IMR-90 (cell line): ENCODE data around the gene RPL31. TPM values are rescaled to one million over a fixed set of nuclear protein-coding genes. Genes with fewer than 3 reads are reported as not detected.
A peak's percentile ranks its signal among the peaks of the same experiment; 100 is the strongest.

Experiments used
- ATAC-seq: fragments of 200-7000 bp; cut with Tn5 transposase; 2 replicates; pipeline ENCODE4 v1.9.1; 2020; ENCODE audit warnings: low read depth, mild to moderate bottlenecking, moderate library complexity
- BruUV-seq: library from RNA; stranded (reverse); fragments of 400-500 nt; replicated peaks from 2 replicates; lab custom pipeline; 2021; lab: Mats Ljungman, UMichigan
- CTCF ChIA-PET: fragments of 300-600 bp; formaldehyde crosslinking; extraction: SDS; loops from one replicate; lab custom pipeline; 2021; ENCODE audit warnings: antibody characterized with exemption; lab: Yijun Ruan, JAX
- POLR2A ChIA-PET: fragments of 300-600 bp; sonication (Branson Sonifier 250); formaldehyde crosslinking; loops from one replicate; lab custom pipeline; 2022; ENCODE audit warnings: antibody characterized with exemption; ENCODE audit not compliant: unreplicated experiment; lab: Charles Lee
- DNase-seq: peaks from one replicate; pipeline ENCODE4 v3.0.0; 2013
- H2AFZ ChIP-seq: replicated peaks from 2 replicates; pipeline ENCODE3; 2013; ENCODE audit warnings: low read length, mild to moderate bottlenecking; ENCODE audit not compliant: poor library complexity
- H2AK5ac ChIP-seq: 2 replicates; pipeline ENCODE4 v1.6.1; 2013; ENCODE audit warnings: low read depth, low read length, inconsistent platforms
- H2AK9ac ChIP-seq: replicated peaks from 2 replicates; pipeline ENCODE3; 2013; ENCODE audit warnings: mild to moderate bottlenecking, low read depth, low read length, moderate library complexity; ENCODE audit not compliant: poor library complexity
- H2BK120ac ChIP-seq: 2 replicates; pipeline ENCODE4 v1.6.1; 2013; ENCODE audit warnings: low read depth, low read length, inconsistent platforms
- H2BK15ac ChIP-seq: 3 replicates; pipeline ENCODE4 v1.6.1; 2013; ENCODE audit warnings: low read depth, low read length, inconsistent platforms
- H2BK20ac ChIP-seq: 2 replicates; pipeline ENCODE4 v1.6.1; 2013; ENCODE audit warnings: low read depth, mild to moderate bottlenecking, inconsistent platforms, low read length, moderate library complexity
- H2BK5ac ChIP-seq: 2 replicates; pipeline ENCODE4 v1.6.1; 2013; ENCODE audit warnings: mild to moderate bottlenecking, low read depth, low read length, inconsistent platforms; ENCODE audit not compliant: poor library complexity, severe bottlenecking
- H3K14ac ChIP-seq: replicated peaks from 2 replicates; pipeline ENCODE4 v1.6.1; 2013; ENCODE audit warnings: low read depth, low read length, inconsistent platforms
- H3K18ac ChIP-seq: 2 replicates; pipeline ENCODE4 v1.6.1; 2013; ENCODE audit warnings: low read depth, low read length, control low read depth
- H3K23ac ChIP-seq: 2 replicates; pipeline ENCODE4 v1.6.1; 2013; ENCODE audit warnings: low read depth, low read length, inconsistent platforms
- H3K27ac ChIP-seq: 2 replicates; pipeline ENCODE4 v1.5.1; 2013; ENCODE audit warnings: mild to moderate bottlenecking, control low read depth, low read length; ENCODE audit not compliant: insufficient read depth
- H3K27me3 ChIP-seq: 2 replicates; pipeline ENCODE4 v1.6.1; 2013; ENCODE audit warnings: low read length; ENCODE audit not compliant: control insufficient read depth, insufficient read depth
- H3K36me3 ChIP-seq: 2 replicates; pipeline ENCODE4 v1.6.1; 2013; ENCODE audit warnings: low read length, mixed read lengths; ENCODE audit not compliant: control insufficient read depth, insufficient read depth
- H3K4ac ChIP-seq: 2 replicates; pipeline ENCODE4 v1.6.1; 2013; ENCODE audit warnings: low read depth, low read length, inconsistent platforms
- H3K4me1 ChIP-seq: 2 replicates; pipeline ENCODE4 v1.6.1; 2013; ENCODE audit warnings: low read length, mixed read lengths; ENCODE audit not compliant: control insufficient read depth, insufficient read depth
- H3K4me2 ChIP-seq: 2 replicates; pipeline ENCODE4 v1.6.1; 2013; ENCODE audit warnings: low read depth, mild to moderate bottlenecking, control low read depth, low read length, moderate library complexity
- H3K4me3 ChIP-seq: 2 replicates; pipeline ENCODE4 v1.5.1; 2013; ENCODE audit warnings: low read depth, mild to moderate bottlenecking, control low read depth, low read length, moderate library complexity; ENCODE audit not compliant: insufficient read depth
- H3K56ac ChIP-seq: 2 replicates; pipeline ENCODE4 v1.6.1; 2013; ENCODE audit warnings: low read length, inconsistent platforms; ENCODE audit not compliant: insufficient read depth; ENCODE audit errors: extremely low read depth
- H3K79me1 ChIP-seq, 2 experiments: 2 replicates each; pipeline ENCODE4 v1.6.1; 2013; ENCODE audit warnings: low read length in 2 of 2, inconsistent platforms in 1 of 2, low read depth in 1 of 2
- H3K9ac ChIP-seq: 2 replicates; pipeline ENCODE4 v1.6.1; 2013; ENCODE audit warnings: low read depth, low read length, control low read depth
- H3K9me1 ChIP-seq: 2 replicates; pipeline ENCODE4 v1.6.1; 2013; ENCODE audit warnings: low read length, inconsistent platforms; ENCODE audit not compliant: insufficient read depth
- H3K9me3 ChIP-seq: 2 replicates; pipeline ENCODE4 v1.6.1; 2013; ENCODE audit warnings: low read length; ENCODE audit not compliant: control insufficient read depth, insufficient read depth
- H4K20me1 ChIP-seq: 2 replicates; pipeline ENCODE4 v1.6.1; 2013; ENCODE audit warnings: low read length, inconsistent platforms; ENCODE audit not compliant: insufficient read depth
- H4K5ac ChIP-seq: 2 replicates; pipeline ENCODE4 v1.6.1; 2013; ENCODE audit warnings: mild to moderate bottlenecking, low read depth, low read length, control low read depth
- H4K8ac ChIP-seq, 2 experiments: 2 replicates each; pipeline ENCODE4 v1.6.1; 2013; ENCODE audit warnings: low read depth in 2 of 2, low read length in 2 of 2, control low read depth in 1 of 2, inconsistent platforms in 1 of 2
- H4K91ac ChIP-seq: 2 replicates; pipeline ENCODE4 v1.6.1; 2013; ENCODE audit warnings: low read depth, low read length, inconsistent platforms; ENCODE audit not compliant: insufficient read depth
- BHLHE40 ChIP-seq: fragments of 150-350 bp; IDR thresholded peaks from 2 replicates; pipeline ENCODE4 v1.6.1; 2016; ENCODE audit warnings: mild to moderate bottlenecking, low read depth, low read length
- CEBPB ChIP-seq: IDR thresholded peaks from 2 replicates; pipeline ENCODE4 v1.6.1; 2012; ENCODE audit warnings: low read depth, low read length, improper control_type of control experiment
- CHD1 ChIP-seq: IDR thresholded peaks from 2 replicates; pipeline ENCODE4 v1.6.1; 2012; ENCODE audit warnings: low read depth, low read length, improper control_type of control experiment
- FOS ChIP-seq: fragments of 150-350 bp; IDR thresholded peaks from 2 replicates; pipeline ENCODE4 v1.6.1; 2016; ENCODE audit warnings: low read depth, low read length
- MAFK ChIP-seq: IDR thresholded peaks from 2 replicates; pipeline ENCODE4 v1.6.1; 2012; ENCODE audit warnings: low read depth, low read length, improper control_type of control experiment
- MAZ ChIP-seq: IDR thresholded peaks from 2 replicates; pipeline ENCODE4 v1.6.1; 2012; ENCODE audit warnings: low read depth, mild to moderate bottlenecking, low read length, improper control_type of control experiment, moderate library complexity, borderline replicate concordance
- MXI1 ChIP-seq: IDR thresholded peaks from 2 replicates; pipeline ENCODE4 v1.6.1; 2012; ENCODE audit warnings: low read depth, mild to moderate bottlenecking, low read length, moderate library complexity, borderline replicate concordance
- NFE2L2 ChIP-seq: fragments of 150-350 bp; IDR thresholded peaks from 2 replicates; pipeline ENCODE4 v1.6.1; 2016; ENCODE audit warnings: low read depth, mild to moderate bottlenecking, low read length
- POLR2A ChIP-seq: IDR thresholded peaks from 2 replicates; pipeline ENCODE4 v1.6.1; 2012; ENCODE audit warnings: mild to moderate bottlenecking, low read depth, low read length
- RAD21 ChIP-seq: IDR thresholded peaks from 2 replicates; pipeline ENCODE4 v1.6.1; 2012; ENCODE audit warnings: low read length, improper control_type of control experiment
- RCOR1 ChIP-seq: IDR thresholded peaks from 2 replicates; pipeline ENCODE4 v1.6.1; 2012; ENCODE audit warnings: mild to moderate bottlenecking, low read length, improper control_type of control experiment; ENCODE audit not compliant: insufficient replicate concordance
- RFX5 ChIP-seq: IDR thresholded peaks from 2 replicates; pipeline ENCODE4 v1.8.0; 2012; ENCODE audit warnings: low read depth, mild to moderate bottlenecking, low read length, moderate library complexity
- SMC3 ChIP-seq: fragments of 150-350 bp; IDR thresholded peaks from 2 replicates; pipeline ENCODE4 v1.6.1; 2016; ENCODE audit warnings: low read depth, mild to moderate bottlenecking, antibody characterized with exemption, low read length, moderate library complexity
- USF2 ChIP-seq: fragments of 150-350 bp; IDR thresholded peaks from 2 replicates; pipeline ENCODE4 v1.6.1; 2017; ENCODE audit warnings: mild to moderate bottlenecking, antibody characterized with exemption, low read length, low read depth
- WGBS, 2 experiments: methylation state at CpG; one replicate each; pipeline versions ENCODE4 v1.1.5 to v1.1.7; 2013; ENCODE audit warnings: missing lambda C conversion rate in 2 of 2; ENCODE audit not compliant: insufficient read length in 1 of 2; ENCODE audit errors: extremely low coverage in 2 of 2; 5-methylcytosine and 5-hydroxymethylcytosine counted together
- dilution Hi-C: fragments of 300-500 bp; cut with HindIII; formaldehyde crosslinking; loops from one replicate; pipeline ENCODE4 v1.14.3; 2018; ENCODE audit warnings: low sequenced_read_pairs; ENCODE audit not compliant: unreplicated experiment
- in situ Hi-C: fragments of 300-500 bp; cut with MboI; formaldehyde crosslinking; loops from 3 replicates; pipeline ENCODE4 v1.14.3; 2019; ENCODE audit warnings: low sequenced_read_pairs, inconsistent platforms, mixed read lengths
- intact Hi-C: fragments of 100-400 bp; cut with micrococcal nuclease; formaldehyde crosslinking; loops from 2 replicates; pipeline ENCODE4 v1.10.0; 2022
- polyA plus RNA-seq, 3 experiments: library from polyadenylated mRNA; depleted of rRNA; stranded (reverse); fragments of >200 nt; gene quantifications; 2 replicates each; pipeline ENCODE4 v1.2.3, GENCODE V29; 2012; ENCODE audit warnings: low replicate concordance in 1 of 3
- total RNA-seq: library from RNA; depleted of rRNA; stranded (reverse); fragments of >200 nt; gene quantifications from 2 replicates; pipeline ENCODE4 v1.2.3, GENCODE V29; 2012
- TF ChIP-seq, protein P1 (sequence below): conservative IDR thresholded peaks from 2 replicates; pipeline ENCODE4 v1.5.1; 2012; ENCODE audit warnings: mild to moderate bottlenecking, low read depth, low read length, improper control_type of control experiment
- TF ChIP-seq, protein P2 (sequence below): fragments of 150-350 bp; IDR thresholded peaks from 2 replicates; pipeline ENCODE4 v1.6.1; 2016; ENCODE audit warnings: low read depth, mild to moderate bottlenecking, low read length, moderate library complexity, borderline replicate concordance

Gene RPL31
- total and polyA plus RNA-seq, 2 of the 4 experiments (the other 2 are of a cell fraction) = 358 to 2,908 TPM

- H3K4ac ChIP-seq = no peak overlapping the region
- ChIA-PET POLR2A (no interaction called here), CTCF (no interaction called here)
- no peak overlapping the region for H4K8ac ChIP-seq
- peaks cover 15% of the 10 kb centered on the region; the same call in 1 of the 2 replicates for H3K9me1 ChIP-seq
- in situ Hi-C loops = loop anchor here (5.0 kb wide), 1 partner anchor 150 kb away; the partner anchor contains the start of gene NPAS2
- dilution Hi-C loops = no loop called here
- H2AK9ac ChIP-seq = peak overlapping the region; percentile 9
- no peak overlapping the region for H2BK5ac ChIP-seq
- no peaks in the 10 kb centered on the region for H3K79me1 ChIP-seq
- no peaks in the 10 kb centered on the region for H3K9me3 ChIP-seq
- no peak overlapping the region for H3K9ac ChIP-seq
- H2BK15ac ChIP-seq = no peak overlapping the region
- no peak overlapping the region for H3K27ac ChIP-seq
- H3K56ac ChIP-seq = no peak overlapping the region
- no peak overlapping the region for H3K18ac ChIP-seq
- H3K23ac ChIP-seq = no peak overlapping the region
- no peak for ATAC-seq
- H3K27me3 ChIP-seq = no peaks in the 10 kb centered on the region
- no TSS peak for BruUV-seq
- no peak overlapping the region for H4K91ac ChIP-seq
- intact Hi-C loops = no loop called here
- DNase-seq = no peak
- no CpG with 5 or more reads among the region's 7 CpGs for WGBS, 2 experiments
- H3K4me3 ChIP-seq = no peak overlapping the region
- H3K4me2 ChIP-seq = no peak overlapping the region
- no peak overlapping the region for H2BK120ac ChIP-seq
- no peak overlapping the region for H4K5ac ChIP-seq
- no peaks in the 10 kb centered on the region; the same call in 1 of the 2 replicates for H3K4me1 ChIP-seq
- H2BK20ac ChIP-seq = no peak overlapping the region
- H4K20me1 ChIP-seq = no peaks in the 10 kb centered on the region
- no peak overlapping the region for H2AFZ ChIP-seq
- no peak for TF ChIP-seq MAZ
- TF ChIP-seq RFX5 = no peak
- no peak for TF ChIP-seq BHLHE40
- TF ChIP-seq NFE2L2 = no peak
- TF ChIP-seq POLR2A = no peak
- TF ChIP-seq, protein P1, sequence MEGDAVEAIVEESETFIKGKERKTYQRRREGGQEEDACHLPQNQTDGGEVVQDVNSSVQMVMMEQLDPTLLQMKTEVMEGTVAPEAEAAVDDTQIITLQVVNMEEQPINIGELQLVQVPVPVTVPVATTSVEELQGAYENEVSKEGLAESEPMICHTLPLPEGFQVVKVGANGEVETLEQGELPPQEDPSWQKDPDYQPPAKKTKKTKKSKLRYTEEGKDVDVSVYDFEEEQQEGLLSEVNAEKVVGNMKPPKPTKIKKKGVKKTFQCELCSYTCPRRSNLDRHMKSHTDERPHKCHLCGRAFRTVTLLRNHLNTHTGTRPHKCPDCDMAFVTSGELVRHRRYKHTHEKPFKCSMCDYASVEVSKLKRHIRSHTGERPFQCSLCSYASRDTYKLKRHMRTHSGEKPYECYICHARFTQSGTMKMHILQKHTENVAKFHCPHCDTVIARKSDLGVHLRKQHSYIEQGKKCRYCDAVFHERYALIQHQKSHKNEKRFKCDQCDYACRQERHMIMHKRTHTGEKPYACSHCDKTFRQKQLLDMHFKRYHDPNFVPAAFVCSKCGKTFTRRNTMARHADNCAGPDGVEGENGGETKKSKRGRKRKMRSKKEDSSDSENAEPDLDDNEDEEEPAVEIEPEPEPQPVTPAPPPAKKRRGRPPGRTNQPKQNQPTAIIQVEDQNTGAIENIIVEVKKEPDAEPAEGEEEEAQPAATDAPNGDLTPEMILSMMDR = no peak
- TF ChIP-seq RAD21 = no peak
- TF ChIP-seq, protein P2, sequence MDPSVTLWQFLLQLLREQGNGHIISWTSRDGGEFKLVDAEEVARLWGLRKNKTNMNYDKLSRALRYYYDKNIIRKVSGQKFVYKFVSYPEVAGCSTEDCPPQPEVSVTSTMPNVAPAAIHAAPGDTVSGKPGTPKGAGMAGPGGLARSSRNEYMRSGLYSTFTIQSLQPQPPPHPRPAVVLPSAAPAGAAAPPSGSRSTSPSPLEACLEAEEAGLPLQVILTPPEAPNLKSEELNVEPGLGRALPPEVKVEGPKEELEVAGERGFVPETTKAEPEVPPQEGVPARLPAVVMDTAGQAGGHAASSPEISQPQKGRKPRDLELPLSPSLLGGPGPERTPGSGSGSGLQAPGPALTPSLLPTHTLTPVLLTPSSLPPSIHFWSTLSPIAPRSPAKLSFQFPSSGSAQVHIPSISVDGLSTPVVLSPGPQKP = no peak
- no peak for TF ChIP-seq MXI1
- no peak for TF ChIP-seq MAFK
- no peak for TF ChIP-seq SMC3
- no peak for TF ChIP-seq CEBPB
- no peak for TF ChIP-seq USF2
- no peak for TF ChIP-seq RCOR1
- TF ChIP-seq CHD1 = no peak
- TF ChIP-seq FOS = no peak
- H3K36me3 ChIP-seq = peaks cover 39% of the 10 kb centered on the region
- H3K14ac ChIP-seq = no peak overlapping the region
- no peak overlapping the region for H2AK5ac ChIP-seq
These were observed 29.6 kb upstream of the RPL31 start for GRCh38 chr2:100972452-100972851.
